ENCODE data around the gene POLR2F.
A peak's percentile ranks its signal among the peaks of the same experiment; 100 is the strongest.
"Not testable (repeated sequence)": the region's sequence is repeated elsewhere in the genome, so short reads cannot be mapped to it uniquely, and the experiment has no call there.

POLR2F gene

GRCh38 chr22:37925767-37926166, 27.7 kb upstream of the POLR2F start:
- DNase-seq = no peak

- DNase-seq = no peak
Observed at GRCh38 chr22:37926358-37926757, 27.1 kb upstream of the POLR2F start.

DNA sequence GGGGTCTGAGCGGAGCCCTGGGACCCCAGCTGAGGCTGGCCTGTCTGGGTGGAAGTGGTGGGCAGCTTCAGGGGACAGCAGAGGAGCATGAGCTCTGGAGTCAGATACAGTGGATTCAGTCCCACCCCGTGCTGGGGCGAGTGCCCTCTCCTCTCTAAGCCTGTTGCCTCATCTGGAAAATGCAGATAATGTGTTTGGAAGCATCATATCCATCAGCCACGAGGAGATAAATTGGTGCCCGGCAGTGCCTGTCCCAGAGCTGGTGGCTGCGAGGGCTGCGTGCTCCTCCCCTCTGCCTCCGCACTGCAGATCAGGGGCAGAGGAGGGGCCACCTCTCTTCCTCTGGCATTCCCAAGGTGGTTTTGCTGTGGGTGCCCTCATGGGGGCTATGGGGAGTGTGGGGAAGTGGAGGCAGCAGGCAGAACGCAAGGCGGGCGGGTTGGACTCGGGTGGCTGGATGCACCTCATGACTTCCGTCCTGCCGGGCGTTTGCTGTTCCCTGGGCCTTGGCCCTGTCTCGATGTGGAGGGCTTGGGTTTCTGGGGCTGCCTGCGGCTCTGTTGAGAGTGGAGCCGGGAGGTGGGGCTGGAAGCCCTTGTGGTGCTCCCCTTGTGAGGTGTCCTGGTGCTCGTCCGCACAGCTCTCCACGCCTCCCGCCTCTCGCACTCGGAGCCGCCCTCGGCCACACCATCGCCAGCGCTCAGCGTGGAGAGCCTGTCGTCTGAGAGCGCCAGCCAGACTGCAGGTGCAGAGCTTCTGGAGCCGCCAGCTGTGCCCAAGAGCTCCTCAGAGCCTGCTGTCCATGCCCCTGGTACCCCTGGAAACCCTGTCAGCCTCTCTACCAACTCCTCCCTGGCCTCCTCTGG, 26.5 kb upstream of the POLR2F start:
- no peak for DNase-seq

DNA sequence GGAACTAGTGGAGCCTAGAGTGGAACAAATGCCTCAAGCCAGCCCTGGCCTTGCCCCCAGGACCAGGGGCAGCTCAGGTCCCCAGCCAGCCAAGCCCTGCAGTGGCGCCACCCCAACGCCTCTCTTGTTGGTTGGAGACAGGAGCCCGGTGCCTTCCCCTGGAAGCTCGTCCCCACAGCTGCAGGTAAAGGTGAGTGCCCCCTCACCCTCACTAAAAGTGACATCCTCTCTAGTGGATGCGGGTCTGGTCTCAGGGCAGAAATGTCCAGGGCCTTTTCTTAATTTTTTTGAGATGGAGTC, 25.9 kb upstream of the POLR2F start:
- no peak for DNase-seq

- no peak for DNase-seq
Observed at GRCh38 chr22:37929390-37929789, 24.1 kb upstream of the POLR2F start.

DNA sequence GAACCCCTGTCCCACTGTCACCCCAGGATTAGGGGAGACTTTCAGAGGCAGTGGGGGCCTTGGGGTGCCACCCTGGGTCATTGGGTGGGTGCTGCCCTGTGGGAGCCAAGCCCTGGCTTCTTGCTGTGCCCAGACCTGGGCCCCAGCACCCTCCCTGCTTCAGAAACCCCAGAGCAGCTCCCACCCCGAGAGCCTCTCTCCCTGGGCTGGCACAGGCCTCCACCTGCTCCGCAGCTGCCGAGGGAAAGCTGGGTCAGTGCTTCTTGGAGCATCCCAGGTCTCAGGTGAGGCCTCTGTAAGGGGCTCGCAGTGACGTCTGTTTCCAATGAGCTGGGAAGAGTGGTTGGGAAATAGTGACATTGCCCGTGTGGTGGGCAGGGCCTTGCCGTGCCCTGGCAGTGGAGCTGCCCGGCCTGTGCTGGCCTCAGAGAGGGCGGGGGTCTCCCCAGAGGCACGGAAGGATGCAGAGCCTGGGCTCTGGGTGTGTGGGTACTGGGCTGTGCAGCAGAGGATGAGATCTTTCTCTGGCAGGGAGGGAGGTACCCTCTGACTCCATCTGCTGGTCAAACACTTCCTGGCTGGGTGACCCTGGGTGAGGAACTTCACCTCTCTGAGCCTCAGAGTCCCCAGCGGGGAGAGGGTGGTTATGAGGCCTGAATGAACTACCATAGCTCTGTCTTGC, 23.1 kb upstream of the POLR2F start:
- peak; percentile 14 for DNase-seq

GRCh38 chr22:37930952-37931440, 22.5 kb upstream of the POLR2F start:
- DNase-seq = no peak

- no peak for DNase-seq
Observed at GRCh38 chr22:37931893-37932389, 21.6 kb upstream of the POLR2F start.

GRCh38 chr22:37932401-37932800, 21.1 kb upstream of the POLR2F start:
- DNase-seq = no peak

DNA sequence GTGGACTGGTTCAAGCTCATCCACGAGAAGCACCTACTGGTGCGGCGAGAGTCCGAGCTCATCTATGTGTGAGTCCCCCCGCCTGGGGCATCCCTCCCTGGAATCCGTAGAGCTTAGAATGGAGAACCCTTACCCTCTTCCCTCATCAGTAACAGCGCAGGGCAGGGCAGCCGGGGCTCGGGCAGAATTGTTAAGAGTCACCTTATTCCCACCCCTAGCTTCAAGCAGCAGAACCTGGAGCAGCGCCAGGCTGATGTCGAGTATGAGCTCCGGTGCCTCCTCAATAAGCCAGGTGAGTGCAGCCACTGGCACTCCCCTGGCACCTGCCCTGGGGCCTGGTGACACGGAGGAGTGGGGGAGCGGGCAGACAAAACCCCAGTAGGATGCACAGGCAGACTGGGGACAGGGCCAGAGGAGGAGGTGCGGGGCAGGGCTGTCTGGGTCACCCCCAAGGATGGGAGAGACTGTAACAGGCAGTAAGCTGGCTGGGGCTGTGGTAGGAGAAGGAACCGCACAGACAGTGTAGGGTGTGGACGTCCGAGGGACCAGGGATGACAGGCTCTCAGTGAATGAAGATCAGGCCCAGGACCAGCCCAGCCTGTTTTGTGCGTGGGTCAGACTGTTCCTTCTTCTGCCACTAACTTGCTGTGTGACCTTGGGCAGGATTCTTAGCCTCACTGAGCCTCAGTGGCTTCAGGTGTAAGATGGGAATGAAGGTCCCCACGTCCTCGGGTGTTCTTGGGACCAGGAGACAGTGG, 20.5 kb upstream of the POLR2F start:
- DNase-seq = no peak

- peak; percentile 79 for DNase-seq
Observed at GRCh38 chr22:37933711-37934376, 19.7 kb upstream of the POLR2F start.

GRCh38 chr22:37940698-37941376, 12.7 kb upstream of the POLR2F start:
- DNase-seq = no peak

GRCh38 chr22:37942133-37942532, 11.4 kb upstream of the POLR2F start:
- no peak for DNase-seq

GRCh38 chr22:37943136-37943824, 10.2 kb upstream of the POLR2F start:
- no peak for DNase-seq

DNA sequence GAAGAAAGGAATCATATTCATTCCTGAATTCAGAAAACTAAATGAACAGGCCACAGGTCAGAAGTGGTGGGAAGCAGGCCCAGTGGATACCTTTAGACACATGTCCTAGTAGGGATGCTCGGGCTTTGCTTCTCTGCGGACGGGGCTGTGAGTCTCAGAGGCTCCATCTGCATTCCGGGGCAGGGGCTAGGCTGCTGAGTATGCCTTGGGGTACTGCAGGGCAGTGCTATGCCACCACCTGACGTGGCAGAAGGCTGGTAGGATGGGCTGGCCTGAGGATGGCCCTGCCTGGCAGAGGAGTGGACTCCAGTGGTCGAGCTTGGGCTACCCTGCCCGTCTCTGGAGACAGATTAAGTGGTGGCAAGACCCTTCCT, 9.7 kb upstream of the POLR2F start:
- no peak for DNase-seq

GRCh38 chr22:37944423-37944822, 9.1 kb upstream of the POLR2F start:
- not testable (repeated sequence) for DNase-seq

DNA sequence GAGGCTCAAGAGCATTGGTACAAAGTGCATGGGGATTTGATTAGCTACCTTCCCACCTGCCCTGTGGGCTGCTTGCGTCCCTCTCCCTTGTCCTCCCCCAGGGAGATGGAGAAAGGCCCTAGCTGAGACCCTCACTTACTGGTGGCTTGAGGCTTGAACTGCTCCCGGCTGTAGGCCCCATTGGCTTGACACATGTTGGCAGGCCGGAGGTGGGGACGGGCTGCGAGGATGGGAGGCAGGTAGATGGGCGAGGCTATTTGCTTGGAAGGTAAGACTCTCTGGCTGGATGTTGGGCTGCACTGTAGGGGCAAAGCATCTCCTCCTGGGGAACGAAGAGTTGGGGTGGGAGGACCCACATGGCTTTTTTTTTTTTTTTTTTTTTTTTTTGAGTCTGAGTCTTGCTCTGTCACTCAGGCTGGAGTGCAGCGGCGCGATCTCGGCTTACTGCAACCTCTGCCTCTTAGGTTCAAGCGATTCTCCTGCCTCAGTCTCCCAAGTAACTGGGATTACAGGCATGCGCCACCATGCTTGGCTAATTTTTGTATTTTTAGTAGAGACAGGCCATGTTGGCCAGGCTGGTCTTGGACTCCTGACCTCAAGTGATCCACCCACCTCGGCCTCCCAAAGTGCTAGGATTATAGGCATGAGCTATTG, 6.2 kb upstream of the POLR2F start:
- not testable (repeated sequence) for DNase-seq

GRCh38 chr22:37951305-37951704, 2.2 kb upstream of the POLR2F start:
- no peak for DNase-seq

DNA sequence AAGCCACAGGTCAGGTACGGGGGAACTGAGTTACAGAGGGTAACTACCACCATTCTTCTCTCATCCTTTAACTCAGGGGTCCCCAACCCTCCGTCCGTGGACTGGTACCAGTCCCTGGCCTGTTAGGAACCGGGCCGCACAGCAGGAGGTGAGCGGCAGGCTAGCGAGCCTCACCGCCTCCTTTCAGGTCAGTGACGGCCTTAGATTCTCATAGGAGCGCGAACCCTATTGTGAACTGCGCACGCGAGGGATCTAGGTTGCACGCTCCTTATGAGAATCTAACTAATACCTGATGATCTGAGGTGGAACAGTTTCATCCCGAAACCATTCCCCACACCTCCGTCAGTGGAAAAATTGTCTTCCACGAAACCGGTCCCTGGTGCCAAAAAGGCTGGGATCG, 870 bp upstream of the POLR2F start:
- peak; percentile 3 for DNase-seq

DNA sequence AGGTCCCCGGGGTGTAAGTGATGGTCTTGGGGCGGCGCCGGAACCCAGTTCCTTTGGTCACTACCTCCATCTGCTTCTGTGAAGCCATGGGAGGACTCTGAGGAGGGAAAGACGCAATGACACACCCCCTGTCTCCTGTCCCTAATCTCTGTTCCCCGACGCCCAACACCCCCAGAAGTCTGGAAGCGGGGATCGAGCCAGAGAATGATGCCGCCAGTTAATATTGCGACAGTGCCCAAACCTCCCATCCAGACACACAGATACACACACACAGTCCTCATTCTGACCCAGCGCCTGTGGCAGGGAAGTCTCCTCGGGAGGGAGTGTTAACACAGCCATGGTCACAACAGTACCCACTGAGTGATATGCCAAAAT, 450 bp upstream of the POLR2F start:
- DNase-seq = no peak

- no peak for DNase-seq
Observed at GRCh38 chr22:37954686-37955085, 1.2 kb downstream of the POLR2F start.

Measured in CD4-positive, alpha-beta T cell treated with Interleukin-12 subunit alpha and Interleukin-12 subunit beta, for 1 hour (primary cell).